Subcutaneous abdominal adipose tissue (tissue), 5 donors: Measurements from ENCODE around the gene CSTPP1.
"Not testable (repeated sequence)": the region's sequence is repeated elsewhere in the genome, so short reads cannot be mapped to it uniquely, and the experiment has no call there.

Experiments used
- H3K27ac ChIP-seq: one replicate; pipeline ENCODE4 v1.7.0; 2013; ENCODE audit warnings: low read depth, mild to moderate bottlenecking, inconsistent platforms, low read length, moderate library complexity
- H3K27me3 ChIP-seq, 5 donors: one replicate each; pipeline ENCODE4 v1.7.0; 2013; ENCODE audit warnings: low read length in 5 of 5, inconsistent platforms in 1 of 5; ENCODE audit not compliant: control insufficient read depth in 5 of 5, insufficient read depth in 4 of 5
- H3K36me3 ChIP-seq, 5 donors: one replicate each; pipeline ENCODE4 v1.7.0; 2013; ENCODE audit warnings: low read length in 5 of 5; ENCODE audit not compliant: control insufficient read depth in 5 of 5, insufficient read depth in 5 of 5
- H3K4me1 ChIP-seq, 5 donors: one replicate each; pipeline ENCODE4 v1.7.0; 2013; ENCODE audit warnings: low read length in 5 of 5, mild to moderate bottlenecking in 3 of 5, moderate library complexity in 1 of 5; ENCODE audit not compliant: control insufficient read depth in 5 of 5, insufficient read depth in 5 of 5
- H3K4me3 ChIP-seq, 5 donors: one replicate each; pipeline ENCODE4 v1.7.0; 2013; ENCODE audit warnings: low read length in 5 of 5, low read depth in 1 of 5
- H3K9ac ChIP-seq, 5 donors: one replicate each; pipeline ENCODE4 v1.7.0; 2013; ENCODE audit warnings: low read length in 5 of 5, mild to moderate bottlenecking in 4 of 5, moderate library complexity in 3 of 5
- H3K9me3 ChIP-seq, 5 donors: one replicate each; pipeline ENCODE4 v1.7.0; 2013; ENCODE audit warnings: low read length in 5 of 5; ENCODE audit not compliant: control insufficient read depth in 5 of 5
- donor health status: healthy.
- donor health status: healthy.
- donor health status: healthy.
- donor health status: healthy.
- donor health status: healthy.

The CSTPP1 gene

GRCh38 chr11:47185305-47186075 is 248.9 kb downstream of the CSTPP1 start:
- H3K27me3 ChIP-seq: peaks cover 0 to 6% (median 6%) of the 10 kb centered on the region in 5 donors
- H3K4me3 ChIP-seq: peak overlapping the region; percentile 53 to 69 (median 60)
- no peaks in the 10 kb centered on the region for H3K9me3 ChIP-seq
- peaks cover 0 to 2% (median 0%) of the 10 kb centered on the region in 5 donors for H3K36me3 ChIP-seq
- H3K27ac ChIP-seq: no peak overlapping the region
- peak overlapping the region in 3 of 5 donors; percentile 53 to 73 (median 68) for H3K9ac ChIP-seq
- H3K4me1 ChIP-seq: peaks cover 2 to 40% (median 30%) of the 10 kb centered on the region in 5 donors

- Histone ChIP-seq H3K9ac (peak within 1 kb of the TSS in 3 of 5 donors; percentile 53 to 73 (median 68)), H3K4me1 (peaks cover 2 to 40% (median 30%) of the 10 kb centered on the region in 5 donors), H3K27me3 (peaks cover 0 to 6% (median 6%) of the 10 kb centered on the region in 5 donors), H3K36me3 (no peaks in the 10 kb centered on the region), H3K4me3 (peak within 1 kb of the TSS; percentile 53 to 69 (median 60)), H3K27ac (peak within 1 kb of the TSS; percentile 30), H3K9me3 (no peaks in the 10 kb centered on the region)
Observed at GRCh38 chr11:47186076-47186699, 249.6 kb downstream of the CSTPP1 start, which contains the start of gene PACSIN3. PACSIN3 (minus strand) TSS chr11:47186434; CDS start chr11:47182727, 3,707 bp downstream.

GRCh38 chr11:47186700-47187695 is 250.4 kb downstream of the CSTPP1 start:
- Histone ChIP-seq H3K27ac (peak overlapping the region; percentile 30), H3K9me3 (no peaks in the 10 kb centered on the region), H3K36me3 (no peaks in the 10 kb centered on the region), H3K27me3 (peaks cover 0 to 6% (median 6%) of the 10 kb centered on the region in 5 donors), H3K4me1 (peaks cover 2 to 40% (median 30%) of the 10 kb centered on the region in 5 donors), H3K4me3 (peak overlapping the region; percentile 42 to 69 (median 50)), H3K9ac (peak overlapping the region in 3 of 5 donors; percentile 31 to 53 (median 51))

- Histone ChIP-seq H3K36me3 (no peaks in the 10 kb centered on the region), H3K9ac (peak overlapping the region in 1 of 5 donors; percentile 31), H3K27ac (no peak overlapping the region), H3K4me3 (peak overlapping the region in 2 of 5 donors; percentile 47 to 69), H3K4me1 (peaks cover 2 to 40% (median 30%) of the 10 kb centered on the region in 5 donors), H3K9me3 (no peaks in the 10 kb centered on the region), H3K27me3 (peaks cover 0 to 6% (median 6%) of the 10 kb centered on the region in 5 donors)
Observed at GRCh38 chr11:47187723-47188122, 251.2 kb downstream of the CSTPP1 start.

GRCh38 chr11:47188259-47188658 is 251.7 kb downstream of the CSTPP1 start:
- H3K9me3 ChIP-seq: no peaks in the 10 kb centered on the region
- no peak overlapping the region for H3K4me3 ChIP-seq
- no peaks in the 10 kb centered on the region for H3K36me3 ChIP-seq
- H3K27me3 ChIP-seq: peaks cover 0 to 6% (median 6%) of the 10 kb centered on the region in 5 donors
- H3K27ac ChIP-seq: no peak overlapping the region
- peaks cover 2 to 40% (median 30%) of the 10 kb centered on the region in 5 donors for H3K4me1 ChIP-seq
- no peak overlapping the region for H3K9ac ChIP-seq

GRCh38 chr11:47189100-47189834 is 252.7 kb downstream of the CSTPP1 start:
- Histone ChIP-seq H3K36me3 (no peaks in the 10 kb centered on the region), H3K27me3 (peaks cover 0 to 6% (median 6%) of the 10 kb centered on the region in 5 donors), H3K4me3 (no peak overlapping the region), H3K27ac (no peak overlapping the region), H3K9ac (no peak overlapping the region), H3K9me3 (no peaks in the 10 kb centered on the region), H3K4me1 (peaks cover 2 to 38% (median 30%) of the 10 kb centered on the region in 5 donors)

GRCh38 chr11:47191137-47191536 is 254.6 kb downstream of the CSTPP1 start:
- not testable (repeated sequence) for H3K27ac ChIP-seq, H3K4me3 ChIP-seq, H3K36me3 ChIP-seq, H3K9me3 ChIP-seq, H3K9ac ChIP-seq, H3K27me3 ChIP-seq
- peaks cover 2 to 23% (median 16%) of the 10 kb centered on the region in 5 donors for H3K4me1 ChIP-seq

- Histone ChIP-seq H3K4me1 (peaks cover 0 to 16% (median 8%) of the 10 kb centered on the region in 5 donors), H3K27me3 (no peaks in the 10 kb centered on the region), H3K27ac (no peak overlapping the region), H3K9ac (no peak overlapping the region), H3K4me3 (no peak overlapping the region), H3K36me3 (no peaks in the 10 kb centered on the region), H3K9me3 (no peaks in the 10 kb centered on the region)
Observed at GRCh38 chr11:47192111-47192510, 255.6 kb downstream of the CSTPP1 start.

GRCh38 chr11:47198161-47198560 is 261.6 kb downstream of the CSTPP1 start:
- not testable (repeated sequence) for H3K4me1 ChIP-seq, H3K9ac ChIP-seq, H3K4me3 ChIP-seq, H3K27ac ChIP-seq, H3K27me3 ChIP-seq, H3K9me3 ChIP-seq, H3K36me3 ChIP-seq
